Psoas muscle (tissue), 8 donors: ENCODE data around the gene HUS1B. TPM values are rescaled to one million over a fixed set of nuclear protein-coding genes. Genes with fewer than 3 reads are reported as not detected.

ENCODE experiments used
- ATAC-seq, 4 donors: fragments of 200-7000 bp; cut with Tn5 transposase; one replicate each; pipeline ENCODE4 v1.9.1; 2020; ENCODE audit warnings: moderate library complexity in 3 of 4, mild to moderate bottlenecking in 2 of 4
- DNase-seq, 2 donors: peaks; one replicate each; pipeline ENCODE4 v3.0.0-alpha.2; 2020
- H3K27ac ChIP-seq: fragments of 200-600 bp; one replicate; pipeline ENCODE4 v1.8.0; 2022
- H3K27me3 ChIP-seq, 3 donors: fragments of 200-600 bp in 1 of 3; one replicate each; pipeline versions ENCODE4 v1.6.1 to v1.8.0; 2013 to 2022; ENCODE audit warnings: low read length in 2 of 3, mild to moderate bottlenecking in 2 of 3, moderate library complexity in 1 of 3; ENCODE audit not compliant: insufficient read depth in 3 of 3
- H3K36me3 ChIP-seq, 2 donors: fragments of 200-600 bp in 1 of 2; one replicate each; pipeline versions ENCODE4 v1.6.1 to v1.8.0; 2013 to 2022; ENCODE audit warnings: low read depth in 1 of 2, mild to moderate bottlenecking in 1 of 2, moderate library complexity in 1 of 2; ENCODE audit not compliant: insufficient read depth in 1 of 2
- H3K4me1 ChIP-seq: fragments of 200-600 bp; one replicate; pipeline ENCODE4 v1.8.0; 2022
- H3K4me3 ChIP-seq: fragments of 200-600 bp; one replicate; pipeline ENCODE4 v1.8.0; 2022; ENCODE audit warnings: mild to moderate bottlenecking
- H3K9me3 ChIP-seq: fragments of 200-600 bp; one replicate; pipeline ENCODE4 v1.8.0; 2022
- CTCF ChIP-seq: fragments of 200-600 bp; IDR thresholded peaks from one replicate; pipeline ENCODE4 v1.8.0; 2022; ENCODE audit warnings: antibody characterized with exemption
- WGBS, 3 donors: extraction: QIAGEN DNeasy Blood & Tissue Kit; methylation state at CpG; one replicate each; pipeline versions ENCODE4 v1.1.6 to v1.1.7; 2013; 5-methylcytosine and 5-hydroxymethylcytosine counted together
- intact Hi-C, 2 donors: fragments of 100-400 bp; cut with DNase I; formaldehyde crosslinking; loops; one replicate each; pipeline versions ENCODE4 v1.11.0 to v1.14.2; 2022
- polyA plus RNA-seq, 3 donors: library from polyadenylated mRNA; stranded (reverse); fragments of 200-250 nt; gene quantifications; one replicate each; pipeline ENCODE4 v1.2.3, GENCODE V29; 2013
- total RNA-seq, 4 donors: library from RNA; stranded (reverse); fragmentation: NEBNext Ultra II Directional in 2 of 4; extraction: Animal tissue kit (Norgen Biotek cat#: 25700) in 2 of 4; gene quantifications; one replicate each; pipeline versions ENCODE4 v1.2.1 to v1.2.4, GENCODE V29; 2021 to 2023
- donor health status: healthy with polysubstance abuse.
- donor health status: DM: no; HTN: no; CAD: no; lungs with moderate emphysema.
- donor health status: Bipolar disorder and iron deficiency.
- donor health status: healthy.
- donor health status: DM: yes; HTN: yes; CAD: no.
- donor health status: DM: no; HTN: no; CAD: no.
- donor health status: DM: no; HTN: no; CAD: no.
- donor health status: DM: yes; HTN: yes; CAD: no.

Gene HUS1B
- total and polyA plus RNA-seq, 7 donors: 0.21 to 0.49 (median 0.30) TPM; not detected in 3

DNA sequence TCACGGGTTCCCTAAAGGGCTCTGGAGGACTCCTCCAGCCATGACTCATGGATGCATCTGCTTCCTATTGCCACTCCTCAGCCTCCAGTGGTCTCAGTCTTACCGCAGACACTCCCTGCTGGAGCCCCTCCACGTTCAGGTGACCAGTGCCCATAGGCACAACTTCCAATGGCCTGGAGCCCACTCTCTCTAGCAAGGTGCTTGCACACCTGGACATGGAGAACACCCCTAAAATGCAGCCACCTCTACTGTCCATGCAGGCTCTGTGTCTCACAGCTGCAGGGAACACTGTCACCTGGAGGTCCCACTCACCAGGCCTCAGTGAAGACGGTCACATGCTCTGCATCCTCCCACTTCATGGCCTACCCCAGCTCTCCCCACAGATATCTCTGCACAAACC, 36.0 kb downstream of the HUS1B start:
- no peaks in the 10 kb centered on the region for H3K27me3 ChIP-seq
- WGBS, 3 donors: 93 to 95% (median 95%) methylated on average over 4 of the region's 4 CpGs
- no peak for TF ChIP-seq CTCF
- H3K4me3 ChIP-seq: no peak overlapping the region
- intact Hi-C loops: loop anchor here (5.0 to 10.0 kb wide), 2 partner anchors 64 to 66 kb away; no protein-coding TSS in a partner anchor
- DNase-seq (no peak), ATAC-seq (no peak)
- H3K9me3 ChIP-seq: no peaks in the 10 kb centered on the region
- peaks cover 3 to 16% of the 10 kb centered on the region in 2 donors for H3K36me3 ChIP-seq
- no peak overlapping the region for H3K27ac ChIP-seq
- peaks cover 12% of the 10 kb centered on the region for H3K4me1 ChIP-seq

DNA sequence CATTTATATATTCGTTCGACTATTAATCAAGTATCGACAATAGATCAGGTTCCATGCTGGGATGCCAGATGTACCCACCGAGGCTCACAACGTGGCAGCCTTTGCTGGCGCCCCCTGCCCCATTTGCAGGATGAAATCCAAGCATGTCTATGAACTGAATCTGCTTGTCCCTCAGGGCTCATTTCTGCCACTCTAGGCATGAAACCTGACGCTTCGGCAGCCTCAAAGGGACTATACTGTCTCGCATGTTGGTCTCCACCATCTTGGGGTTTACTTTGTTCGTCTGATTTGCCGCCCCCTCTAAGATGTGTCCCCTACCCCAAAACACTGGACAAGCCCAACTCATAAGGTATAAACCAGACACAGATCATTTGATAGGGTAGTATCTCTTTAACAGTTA, 36.7 kb downstream of the HUS1B start:
- no peak overlapping the region for H3K4me3 ChIP-seq
- no peak for DNase-seq
- 75 to 79% (median 76%) methylated on average over 11 of the region's 11 CpGs for WGBS, 3 donors
- H3K27me3 ChIP-seq: no peaks in the 10 kb centered on the region
- H3K36me3 ChIP-seq: peaks cover 3 to 22% of the 10 kb centered on the region in 2 donors
- no peak for TF ChIP-seq CTCF
- intact Hi-C loops: loop anchor here (5.0 to 10.0 kb wide), 2 partner anchors 65 to 67 kb away; no protein-coding TSS in a partner anchor
- no peaks in the 10 kb centered on the region for H3K9me3 ChIP-seq
- no peak for ATAC-seq
- H3K27ac ChIP-seq: no peak overlapping the region
- peaks cover 9% of the 10 kb centered on the region for H3K4me1 ChIP-seq

DNA sequence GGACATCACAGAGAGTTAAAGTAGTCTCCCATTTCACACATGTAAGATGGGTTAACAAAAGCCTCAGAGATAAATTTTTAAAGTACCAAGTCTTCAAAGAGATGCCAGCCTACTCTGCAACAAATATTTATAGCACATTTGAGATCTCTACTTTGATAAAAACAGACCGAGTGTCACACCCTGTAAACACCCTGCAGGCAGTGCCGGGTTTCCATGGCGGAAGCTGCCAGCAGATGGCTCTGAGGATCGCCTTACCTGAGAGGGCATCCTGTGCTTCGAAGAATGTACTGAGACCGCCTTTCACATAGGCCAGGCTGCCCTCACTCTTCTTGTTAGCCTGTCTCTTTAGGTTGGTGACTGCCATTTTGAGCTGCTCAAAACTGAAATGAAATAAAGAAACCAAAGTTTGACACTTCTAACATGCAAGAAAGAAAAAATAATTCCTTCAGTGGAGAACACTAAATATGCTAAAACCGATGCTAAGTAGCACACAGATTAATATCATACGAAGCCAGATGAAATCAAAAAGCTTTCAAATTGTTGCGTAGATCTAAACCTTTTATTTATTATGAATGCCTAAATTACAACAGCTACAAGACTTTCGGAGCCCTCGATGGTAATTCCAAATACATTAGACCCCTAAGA, 39.3 kb downstream of the HUS1B start:
- Histone ChIP-seq H3K27me3 (no peaks in the 10 kb centered on the region), H3K36me3 (peaks cover 0 to 28% of the 10 kb centered on the region in 2 donors), H3K27ac (no peak overlapping the region), H3K4me1 (peaks cover 9% of the 10 kb centered on the region), H3K4me3 (no peak overlapping the region), H3K9me3 (no peaks in the 10 kb centered on the region)
- peak; percentile 31 for TF ChIP-seq CTCF
- DNase-seq: peak in 1 of 2 donors; percentile 11
- WGBS, 3 donors: 58 to 72% (median 59%) methylated on average over 11 of the region's 11 CpGs
- peak; percentile 78 to 97 (median 92) for ATAC-seq
- intact Hi-C loops: no loop called here

- no peak for TF ChIP-seq CTCF
- WGBS, 3 donors: 89 to 94% (median 92%) methylated on average over 7 of the region's 7 CpGs
- Histone ChIP-seq H3K27ac (no peak overlapping the region), H3K36me3 (peaks cover 0 to 37% of the 10 kb centered on the region in 2 donors), H3K27me3 (no peaks in the 10 kb centered on the region), H3K4me3 (no peak overlapping the region), H3K4me1 (peaks cover 9% of the 10 kb centered on the region), H3K9me3 (no peaks in the 10 kb centered on the region)
- DNase-seq: no peak
- intact Hi-C loops: no loop called here
- ATAC-seq: no peak
These were observed 42.9 kb downstream of the HUS1B start for GRCh38 chr6:613981-614380.

- Histone ChIP-seq H3K27me3 (no peaks in the 10 kb centered on the region), H3K27ac (no peak overlapping the region), H3K4me1 (peaks cover 1% of the 10 kb centered on the region), H3K9me3 (no peaks in the 10 kb centered on the region), H3K4me3 (no peak overlapping the region), H3K36me3 (peaks cover 0 to 40% of the 10 kb centered on the region in 2 donors)
- TF ChIP-seq CTCF: no peak
- ATAC-seq (no peak), DNase-seq (no peak)
- WGBS, 3 donors: 64 to 67% (median 65%) methylated on average over 4 of the region's 4 CpGs
- intact Hi-C loops: no loop called here
These were observed 45.0 kb downstream of the HUS1B start for GRCh38 chr6:611928-612327.
